Naive thymus-derived CD8-positive, alpha-beta T cell (primary cell): ENCODE results near the gene CEP55. TPM values are rescaled to one million over a fixed set of nuclear protein-coding genes. Genes with fewer than 3 reads are reported as not detected.

Source experiments
- ATAC-seq, 2 donors: fragments of 150-1000 bp; cut with Tn5 transposase in 1 of 2; sonication (Bioruptor Pico), chemical (Tn5 transposase) in 1 of 2; 1 replicate in 1 of 2; 2 replicates in 1 of 2; pipeline ENCODE4 v1.10.0; 2021; ENCODE audit warnings: mild to moderate bottlenecking in 2 of 2, moderate library complexity in 2 of 2
- POLR2A ChIA-PET: fragments of 350-600 bp; sonication (Branson Sonifier 250); formaldehyde crosslinking; loops from one replicate; lab custom pipeline; 2021; ENCODE audit warnings: antibody characterized with exemption; lab: Charles Lee
- DNase-seq, 10 donors: peaks; one replicate each; pipeline versions ENCODE4 v3.0.0 to v3.0.0-alpha.2; 2020 to 2022
- H3K27ac Mint-ChIP-seq, 10 donors: one replicate each; pipeline ENCODE4 v1.8.0; 2020 to 2022; ENCODE audit warnings: mild to moderate bottlenecking in 10 of 10, mixed read lengths in 10 of 10, moderate library complexity in 4 of 10, inconsistent platforms in 1 of 10
- H3K27me3 Mint-ChIP-seq, 5 donors: one replicate each; pipeline ENCODE4 v1.8.0; 2021 to 2022; ENCODE audit warnings: mixed read lengths in 5 of 5
- H3K36me3 Mint-ChIP-seq, 3 donors: one replicate each; pipeline ENCODE4 v1.8.0; 2020 to 2022; ENCODE audit warnings: mixed read lengths in 3 of 3, mild to moderate bottlenecking in 2 of 3, inconsistent platforms in 1 of 3
- H3K4me1 Mint-ChIP-seq, 4 donors: one replicate each; pipeline ENCODE4 v1.8.0; 2021 to 2022; ENCODE audit warnings: mixed read lengths in 4 of 4
- H3K4me3 Mint-ChIP-seq, 10 donors: one replicate each; pipeline ENCODE4 v1.8.0; 2020 to 2022; ENCODE audit warnings: mild to moderate bottlenecking in 10 of 10, mixed read lengths in 10 of 10, moderate library complexity in 6 of 10, inconsistent platforms in 1 of 10
- H3K9me3 Mint-ChIP-seq, 9 donors: one replicate each; pipeline ENCODE4 v1.8.0; 2020 to 2022; ENCODE audit warnings: mixed read lengths in 9 of 9, mild to moderate bottlenecking in 3 of 9, inconsistent platforms in 1 of 9, moderate library complexity in 1 of 9
- polyA plus RNA-seq, 3 donors: library from polyadenylated mRNA; unstranded; fragments of 300-500 nt; fragmentation: Illumina TruSeq; gene quantifications; one replicate each; pipeline ENCODE4 v1.2.3, GENCODE V29; 2021
- total RNA-seq, 8 experiments: library from RNA in 2 of 8; stranded (reverse) in 2 of 8; gene quantifications; one replicate each; pipeline ENCODE4 v1.2.3 and lab custom pipeline; 2021 to 2026

The CEP55 gene
- total and polyA plus RNA-seq, 5 experiments from 2014 or later = not detected

DNA sequence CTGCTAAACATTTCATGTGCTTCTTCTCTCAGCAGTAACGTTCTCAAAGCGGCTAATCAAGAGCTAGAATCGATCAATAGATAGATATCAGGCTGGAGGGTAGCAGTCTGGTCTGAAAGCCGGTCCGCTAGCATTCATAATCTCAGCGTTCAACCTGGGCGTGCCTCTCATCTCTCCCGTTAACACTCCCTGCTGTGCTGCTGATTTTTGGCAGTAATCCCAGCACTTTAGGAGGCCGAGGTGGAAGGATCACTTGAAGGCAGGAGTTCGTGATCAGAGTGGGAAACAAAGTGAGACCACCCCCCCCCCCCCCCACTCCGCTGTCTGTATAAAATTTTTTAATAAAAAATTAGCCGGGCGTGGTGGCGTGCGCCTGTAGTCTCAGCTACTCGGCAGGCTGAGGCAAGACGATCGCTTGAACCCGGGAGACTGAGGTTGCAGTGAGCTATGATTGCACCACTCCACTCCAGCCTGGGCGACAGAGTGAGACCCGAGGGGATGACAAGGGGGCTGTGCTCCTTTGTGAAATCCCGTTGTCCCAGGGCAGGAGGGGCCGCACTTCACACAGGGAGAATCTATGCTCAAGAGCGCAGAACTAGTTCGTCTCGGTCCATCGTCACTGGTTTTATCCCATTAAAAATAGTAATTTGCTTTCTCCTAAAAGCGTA lies 624 bp upstream of the CEP55 start:
- Mint-ChIP-seq H3K9me3 (no peaks in the 10 kb centered on the region), H3K4me1 (peaks cover 5 to 13% (median 9%) of the 10 kb centered on the region in 4 donors), H3K36me3 (no peaks in the 10 kb centered on the region), H3K27me3 (peaks cover 2 to 18% (median 5%) of the 10 kb centered on the region in 5 donors), H3K27ac (peak overlapping the region in 5 of 10 donors; percentile 9 to 87 (median 52)), H3K4me3 (peak overlapping the region; percentile 87 to 95 (median 92))
- peak in 2 of 10 donors; percentile 2 to 60 for DNase-seq
- peak; percentile 23 to 31 for ATAC-seq
- POLR2A ChIA-PET = interaction anchor here (0.6 to 0.9 kb wide), 5 partner anchors 9 to 364 kb away, joined by 3 to 4 read pairs (median 3); no protein-coding TSS in a partner anchor

DNA sequence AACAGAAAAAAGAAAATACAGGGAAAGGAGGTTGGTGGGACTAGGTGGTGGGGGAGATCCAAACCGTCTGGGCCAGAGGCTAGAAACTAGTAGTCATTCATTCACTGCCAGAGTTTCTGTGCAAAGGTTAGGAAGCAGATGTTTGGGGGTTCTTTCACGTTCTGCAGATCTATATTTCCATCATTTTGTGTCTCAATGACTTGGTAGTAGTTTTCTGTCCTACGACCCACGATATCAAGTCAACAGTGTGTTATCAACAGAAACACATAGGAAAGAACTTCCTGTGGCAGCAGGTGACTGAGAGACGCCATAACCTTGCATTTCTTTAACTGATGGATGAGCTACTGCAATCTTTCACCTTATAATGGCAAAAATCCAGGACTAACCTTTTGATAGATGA lies 1.8 kb downstream of the CEP55 start:
- Mint-ChIP-seq H3K27me3 (peaks cover 0 to 11% (median 0%) of the 10 kb centered on the region in 5 donors), H3K4me1 (peaks cover 5 to 13% (median 9%) of the 10 kb centered on the region in 4 donors), H3K27ac (peak overlapping the region in 2 of 10 donors; percentile 7 to 13), H3K9me3 (no peaks in the 10 kb centered on the region), H3K36me3 (no peaks in the 10 kb centered on the region), H3K4me3 (peak overlapping the region in 5 of 10 donors; percentile 13 to 78 (median 53))
- DNase-seq (no peak), ATAC-seq (no peak)
- POLR2A ChIA-PET = interaction anchor here (0.5 kb wide), 1 partner anchor 591 kb away, joined by 5 read pairs; no protein-coding TSS in a partner anchor

DNA sequence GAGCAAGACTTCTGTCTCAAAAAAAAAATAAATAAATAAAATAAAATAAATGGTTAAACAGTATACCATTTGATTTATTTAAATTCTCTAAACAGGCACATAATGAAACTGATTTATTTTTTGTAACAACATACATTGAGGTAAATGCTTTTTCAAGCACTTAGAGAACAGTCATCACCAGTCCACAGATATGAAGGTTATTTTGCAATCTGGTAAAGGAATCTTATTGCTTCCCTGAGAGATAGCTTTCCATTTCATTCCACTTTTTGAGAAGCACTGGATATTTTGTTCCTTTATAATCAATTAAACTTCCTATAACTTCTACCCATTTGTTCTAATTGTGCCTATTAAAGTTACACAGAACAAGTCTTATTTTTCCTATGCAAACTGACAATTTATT lies 5.2 kb downstream of the CEP55 start:
- POLR2A ChIA-PET = no interaction called here
- no peaks in the 10 kb centered on the region for H3K27me3 Mint-ChIP-seq
- no peak overlapping the region for H3K27ac Mint-ChIP-seq
- DNase-seq = no peak
- ATAC-seq = no peak
- H3K4me1 Mint-ChIP-seq = peaks cover 0 to 9% (median 7%) of the 10 kb centered on the region in 4 donors
- H3K4me3 Mint-ChIP-seq = no peak overlapping the region
- H3K9me3 Mint-ChIP-seq = no peaks in the 10 kb centered on the region
- H3K36me3 Mint-ChIP-seq = no peaks in the 10 kb centered on the region

GRCh38 chr10:93503075-93503474 lies 6.7 kb downstream of the CEP55 start:
- Mint-ChIP-seq H3K36me3 (no peaks in the 10 kb centered on the region), H3K9me3 (no peaks in the 10 kb centered on the region), H3K4me1 (peaks cover 0 to 2% (median 1%) of the 10 kb centered on the region in 4 donors), H3K27me3 (no peaks in the 10 kb centered on the region), H3K4me3 (peak overlapping the region in 2 of 10 donors; percentile 10 to 42), H3K27ac (peak overlapping the region in 1 of 10 donors; percentile 14)
- DNase-seq (no peak), ATAC-seq (no peak)
- POLR2A ChIA-PET = no interaction called here

DNA sequence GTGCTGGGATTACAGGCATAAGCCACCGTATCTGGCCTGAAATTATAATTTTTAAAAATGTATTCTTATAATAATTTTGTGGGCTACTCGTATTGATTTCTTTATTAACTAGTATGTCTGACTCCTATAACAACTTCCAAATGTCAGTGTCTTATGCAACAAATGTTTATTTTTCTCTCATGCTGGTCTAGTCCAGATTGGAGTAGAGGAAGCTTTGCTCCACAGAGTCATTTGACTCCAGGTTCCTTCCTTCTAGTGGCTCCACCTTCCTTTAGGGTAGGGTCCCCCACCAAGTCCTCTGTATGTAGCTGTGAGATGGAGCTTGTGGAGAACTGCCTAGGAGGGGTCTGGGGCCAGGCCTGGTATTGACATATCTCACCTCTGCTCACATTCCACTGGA lies 8.7 kb downstream of the CEP55 start:
- ATAC-seq (no peak), DNase-seq (no peak)
- peak overlapping the region in 1 of 10 donors; percentile 57 for H3K27ac Mint-ChIP-seq
- POLR2A ChIA-PET = interaction anchor here (1.0 kb wide), 1 partner anchor 9 kb away, joined by 3 read pairs; the partner anchor contains the start of gene CEP55
- no peaks in the 10 kb centered on the region for H3K4me1 Mint-ChIP-seq
- no peaks in the 10 kb centered on the region for H3K36me3 Mint-ChIP-seq
- no peaks in the 10 kb centered on the region for H3K9me3 Mint-ChIP-seq
- no peaks in the 10 kb centered on the region for H3K27me3 Mint-ChIP-seq
- no peak overlapping the region for H3K4me3 Mint-ChIP-seq

DNA sequence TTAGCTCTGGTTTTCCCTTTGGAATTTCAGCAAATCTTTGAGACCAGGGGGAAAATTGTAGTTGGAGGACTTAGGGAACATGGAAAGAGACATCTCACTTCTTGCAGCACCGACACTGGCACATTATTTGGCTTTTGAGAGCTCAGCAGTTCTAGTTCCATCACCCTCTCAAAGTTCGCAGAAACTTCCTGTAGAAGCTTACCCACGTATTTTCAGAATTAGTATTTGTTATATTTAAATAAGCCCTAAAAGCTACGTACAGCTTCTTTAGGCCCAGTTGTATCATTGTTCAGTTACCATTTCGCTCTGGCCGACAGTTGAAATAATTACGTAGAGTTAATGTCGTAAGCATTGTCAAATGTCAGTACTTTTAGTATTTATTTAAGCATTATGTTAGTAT lies 13.4 kb downstream of the CEP55 start:
- Mint-ChIP-seq H3K4me1 (peaks cover 0 to 2% (median 0%) of the 10 kb centered on the region in 4 donors), H3K36me3 (no peaks in the 10 kb centered on the region), H3K4me3 (no peak overlapping the region), H3K27me3 (peaks cover 0 to 3% (median 0%) of the 10 kb centered on the region in 5 donors), H3K27ac (peak overlapping the region in 1 of 10 donors; percentile 2), H3K9me3 (no peaks in the 10 kb centered on the region)
- DNase-seq (no peak), ATAC-seq (no peak)
- POLR2A ChIA-PET = no interaction called here

DNA sequence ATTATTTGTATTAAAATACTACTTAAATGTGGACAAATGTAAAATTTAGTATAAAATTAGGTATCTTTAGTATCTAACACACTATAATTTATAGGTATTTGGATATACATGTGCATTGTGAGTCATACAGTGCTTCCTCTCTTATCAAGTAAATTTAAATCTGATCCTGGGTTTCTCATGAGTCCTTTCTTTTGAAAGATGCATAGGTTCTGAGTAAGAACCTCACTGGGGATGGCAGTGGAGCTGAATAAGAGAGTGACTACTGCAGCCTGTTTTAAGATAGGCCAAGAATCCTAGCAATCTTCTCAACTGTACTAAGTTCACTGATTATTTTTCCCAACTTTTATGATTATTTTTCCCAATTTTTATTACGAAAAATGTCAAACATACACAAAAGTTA lies 16.2 kb downstream of the CEP55 start:
- H3K27ac Mint-ChIP-seq = no peak overlapping the region
- H3K27me3 Mint-ChIP-seq = peaks cover 0 to 3% (median 0%) of the 10 kb centered on the region in 5 donors
- DNase-seq = no peak
- no peak for ATAC-seq
- POLR2A ChIA-PET = no interaction called here
- H3K9me3 Mint-ChIP-seq = no peaks in the 10 kb centered on the region
- H3K36me3 Mint-ChIP-seq = no peaks in the 10 kb centered on the region
- H3K4me3 Mint-ChIP-seq = no peak overlapping the region
- peaks cover 0 to 9% (median 0%) of the 10 kb centered on the region in 4 donors for H3K4me1 Mint-ChIP-seq

GRCh38 chr10:93513091-93513490 lies 16.7 kb downstream of the CEP55 start:
- Mint-ChIP-seq H3K27me3 (peaks cover 0 to 3% (median 0%) of the 10 kb centered on the region in 5 donors), H3K36me3 (no peaks in the 10 kb centered on the region), H3K4me3 (no peak overlapping the region), H3K27ac (no peak overlapping the region), H3K4me1 (peaks cover 0 to 9% (median 0%) of the 10 kb centered on the region in 4 donors), H3K9me3 (no peaks in the 10 kb centered on the region)
- no peak for DNase-seq
- ATAC-seq = no peak
- POLR2A ChIA-PET = no interaction called here

- DNase-seq (no peak), ATAC-seq (no peak)
- Mint-ChIP-seq H3K27me3 (peaks cover 0 to 3% (median 0%) of the 10 kb centered on the region in 5 donors), H3K27ac (no peak overlapping the region), H3K36me3 (no peaks in the 10 kb centered on the region), H3K4me1 (peaks cover 0 to 9% (median 0%) of the 10 kb centered on the region in 4 donors), H3K4me3 (no peak overlapping the region), H3K9me3 (no peaks in the 10 kb centered on the region)
- POLR2A ChIA-PET = no interaction called here
Observed at GRCh38 chr10:93514521-93514920, 18.1 kb downstream of the CEP55 start.

DNA sequence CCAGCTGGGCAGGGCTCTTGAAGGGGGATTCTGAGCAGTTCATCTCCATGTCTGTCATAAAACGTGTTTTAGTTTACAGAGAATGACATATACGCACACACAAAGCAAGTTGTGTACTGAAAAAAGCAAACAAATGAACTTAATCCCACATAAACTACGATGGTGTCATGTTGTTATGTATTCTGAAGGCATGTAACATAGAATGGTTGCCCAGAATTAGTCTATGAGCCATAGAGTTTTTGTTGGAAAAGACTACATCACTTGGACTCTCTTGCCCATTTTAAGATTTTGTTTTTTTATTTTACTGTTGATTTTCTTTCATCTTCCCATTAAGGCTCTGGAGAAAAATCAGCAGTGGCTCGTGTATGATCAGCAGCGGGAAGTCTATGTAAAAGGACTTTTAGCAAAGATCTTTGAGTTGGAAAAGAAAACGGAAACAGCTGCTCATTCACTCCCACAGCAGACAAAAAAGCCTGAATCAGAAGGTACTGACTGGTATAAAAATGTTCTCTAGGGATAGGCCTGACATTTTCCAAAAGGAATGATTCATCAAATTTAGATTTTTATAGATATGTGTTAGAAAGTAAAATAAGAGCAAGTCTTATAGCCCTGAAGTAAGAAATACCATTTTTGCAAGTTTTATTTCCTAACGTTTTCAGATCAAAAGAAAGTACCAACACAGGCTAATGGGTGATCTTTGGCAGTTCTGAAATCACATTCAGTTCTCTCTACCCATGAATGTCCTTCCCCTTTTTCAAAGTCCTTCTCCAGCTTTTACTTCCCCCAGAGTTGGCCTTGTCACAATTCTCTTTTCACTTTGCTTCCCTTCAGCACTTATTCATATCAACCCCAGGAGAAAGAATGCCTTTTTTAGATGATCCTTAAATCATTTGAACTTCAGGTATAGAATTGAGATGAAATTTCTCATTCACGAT lies 18.9 kb downstream of the CEP55 start:
- Mint-ChIP-seq H3K9me3 (no peaks in the 10 kb centered on the region), H3K36me3 (no peaks in the 10 kb centered on the region), H3K27ac (no peak overlapping the region), H3K27me3 (peaks cover 0 to 1% (median 0%) of the 10 kb centered on the region in 5 donors), H3K4me1 (peaks cover 0 to 9% (median 0%) of the 10 kb centered on the region in 4 donors), H3K4me3 (no peak overlapping the region)
- no peak for ATAC-seq
- POLR2A ChIA-PET = no interaction called here
- DNase-seq = no peak

DNA sequence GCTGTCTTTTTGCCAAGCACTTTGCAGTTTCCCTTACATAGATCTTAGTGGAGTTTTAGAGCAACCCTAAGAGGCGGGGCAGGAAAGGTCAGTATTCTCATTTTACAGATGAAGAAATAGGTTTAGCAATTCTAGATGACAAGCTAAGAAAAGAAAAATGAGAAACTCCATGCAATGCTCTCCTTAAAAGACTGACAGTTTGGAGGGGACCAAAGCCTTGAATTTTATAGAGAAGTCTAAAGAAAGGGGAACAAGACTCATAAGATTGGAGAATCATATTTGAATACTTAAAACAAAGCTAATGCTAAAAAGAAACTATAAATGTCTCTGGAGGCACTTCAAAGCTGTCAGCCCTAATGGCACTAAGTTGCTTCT lies 19.6 kb downstream of the CEP55 start:
- Mint-ChIP-seq H3K9me3 (peaks cover 0 to 3% (median 0%) of the 10 kb centered on the region in 9 donors), H3K36me3 (no peaks in the 10 kb centered on the region), H3K4me1 (peaks cover 0 to 9% (median 0%) of the 10 kb centered on the region in 4 donors), H3K27me3 (peaks cover 0 to 1% (median 0%) of the 10 kb centered on the region in 5 donors), H3K27ac (no peak overlapping the region), H3K4me3 (no peak overlapping the region)
- DNase-seq (no peak), ATAC-seq (no peak)
- POLR2A ChIA-PET = no interaction called here

GRCh38 chr10:93518531-93518930 lies 22.1 kb downstream of the CEP55 start:
- no peak overlapping the region for H3K27ac Mint-ChIP-seq
- POLR2A ChIA-PET = no interaction called here
- no peak for DNase-seq
- peaks cover 0 to 9% (median 0%) of the 10 kb centered on the region in 4 donors for H3K4me1 Mint-ChIP-seq
- peaks cover 0 to 5% (median 0%) of the 10 kb centered on the region in 9 donors for H3K9me3 Mint-ChIP-seq
- H3K27me3 Mint-ChIP-seq = peaks cover 0 to 11% (median 4%) of the 10 kb centered on the region in 5 donors
- ATAC-seq = no peak
- peaks cover 0 to 4% (median 0%) of the 10 kb centered on the region in 3 donors for H3K36me3 Mint-ChIP-seq
- H3K4me3 Mint-ChIP-seq = no peak overlapping the region
